Fibroblast of pulmonary artery (primary cell): ENCODE measurements around the gene RBMS3.
"Not testable (repeated sequence)": the region's sequence is repeated elsewhere in the genome, so short reads cannot be mapped to it uniquely, and the experiment has no call there.

Experiments
- DNase-seq: peaks from one replicate; pipeline ENCODE4 v3.0.0-alpha.2; 2010; ENCODE audit warnings: low read depth
- H3K4me3 ChIP-seq: replicated peaks from 2 replicates; pipeline ENCODE4 v1.5.1; 2011; ENCODE audit warnings: low read depth, mild to moderate bottlenecking, control low read depth, low read length, moderate library complexity
- TF ChIP-seq, protein P1 (sequence below): IDR thresholded peaks from 2 replicates; pipeline ENCODE4 v1.5.1; 2011; ENCODE audit warnings: mild to moderate bottlenecking, control low read depth, low read length, inconsistent platforms; ENCODE audit errors: missing control alignments

The RBMS3 gene

DNA sequence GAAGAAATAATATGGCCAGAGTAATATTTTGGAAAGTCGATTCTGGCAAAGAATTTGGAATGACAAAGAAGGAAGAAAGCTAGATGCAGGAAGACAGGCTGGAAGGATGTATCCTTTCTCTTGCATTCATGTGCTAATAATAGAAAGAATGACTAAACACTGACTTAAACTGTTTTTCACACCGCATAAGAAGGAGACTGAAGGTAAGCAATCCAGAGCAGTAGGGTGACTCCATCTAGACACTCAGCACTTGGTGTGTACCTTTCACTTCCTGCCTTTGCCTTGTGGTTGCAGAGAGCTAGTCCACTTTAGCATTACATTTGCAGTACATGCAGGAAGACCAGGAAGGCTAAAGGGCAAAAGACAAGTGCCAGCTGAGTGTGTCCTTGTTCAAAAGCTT is 234.6 kb downstream of the RBMS3 start:
- TF ChIP-seq, protein P1, sequence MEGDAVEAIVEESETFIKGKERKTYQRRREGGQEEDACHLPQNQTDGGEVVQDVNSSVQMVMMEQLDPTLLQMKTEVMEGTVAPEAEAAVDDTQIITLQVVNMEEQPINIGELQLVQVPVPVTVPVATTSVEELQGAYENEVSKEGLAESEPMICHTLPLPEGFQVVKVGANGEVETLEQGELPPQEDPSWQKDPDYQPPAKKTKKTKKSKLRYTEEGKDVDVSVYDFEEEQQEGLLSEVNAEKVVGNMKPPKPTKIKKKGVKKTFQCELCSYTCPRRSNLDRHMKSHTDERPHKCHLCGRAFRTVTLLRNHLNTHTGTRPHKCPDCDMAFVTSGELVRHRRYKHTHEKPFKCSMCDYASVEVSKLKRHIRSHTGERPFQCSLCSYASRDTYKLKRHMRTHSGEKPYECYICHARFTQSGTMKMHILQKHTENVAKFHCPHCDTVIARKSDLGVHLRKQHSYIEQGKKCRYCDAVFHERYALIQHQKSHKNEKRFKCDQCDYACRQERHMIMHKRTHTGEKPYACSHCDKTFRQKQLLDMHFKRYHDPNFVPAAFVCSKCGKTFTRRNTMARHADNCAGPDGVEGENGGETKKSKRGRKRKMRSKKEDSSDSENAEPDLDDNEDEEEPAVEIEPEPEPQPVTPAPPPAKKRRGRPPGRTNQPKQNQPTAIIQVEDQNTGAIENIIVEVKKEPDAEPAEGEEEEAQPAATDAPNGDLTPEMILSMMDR, result no peak
- peak; percentile 39 for DNase-seq
- no peak overlapping the region for H3K4me3 ChIP-seq

DNA sequence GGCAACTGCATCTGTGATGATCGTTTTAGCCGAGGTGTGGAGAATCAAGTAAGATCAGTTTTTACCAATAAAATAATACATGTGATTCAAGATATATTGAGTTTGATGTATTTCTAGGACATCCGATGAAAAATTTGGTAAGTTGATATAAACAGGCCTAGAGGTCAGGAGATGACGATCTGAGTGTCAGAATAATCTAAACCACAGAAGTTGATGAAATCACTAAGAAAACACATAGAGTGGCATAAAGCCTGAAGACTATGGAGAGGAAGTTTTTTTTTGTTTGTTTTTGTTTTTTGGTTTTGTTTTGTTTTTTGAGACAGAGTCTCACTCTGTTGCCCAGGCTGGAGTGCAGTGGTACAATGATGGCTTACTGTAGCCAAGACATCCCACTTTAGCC is 235.3 kb downstream of the RBMS3 start:
- H3K4me3 ChIP-seq, result no peak overlapping the region
- TF ChIP-seq, protein P1, result no peak
- DNase-seq, result no peak

DNA sequence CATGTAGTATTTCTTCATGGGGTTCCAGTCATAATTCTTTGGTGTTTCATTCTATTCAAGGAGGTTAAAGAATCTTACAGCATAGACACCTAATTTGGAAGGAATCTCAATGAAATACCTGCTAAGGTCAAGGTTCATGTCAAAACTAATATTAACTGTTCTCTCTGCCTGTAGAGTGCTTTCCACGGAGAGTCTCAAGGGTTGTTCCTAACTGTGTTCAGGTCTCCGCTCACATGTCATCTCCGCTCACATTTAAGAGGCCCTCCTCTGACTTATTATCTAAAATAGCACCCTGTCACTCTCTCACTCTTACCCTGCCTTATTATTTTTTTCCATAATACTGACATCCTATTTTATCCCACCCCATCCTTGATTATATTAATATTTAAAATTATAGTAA is 239.9 kb downstream of the RBMS3 start:
- DNase-seq, result no peak
- TF ChIP-seq, protein P1, result no peak
- no peak overlapping the region for H3K4me3 ChIP-seq

DNA sequence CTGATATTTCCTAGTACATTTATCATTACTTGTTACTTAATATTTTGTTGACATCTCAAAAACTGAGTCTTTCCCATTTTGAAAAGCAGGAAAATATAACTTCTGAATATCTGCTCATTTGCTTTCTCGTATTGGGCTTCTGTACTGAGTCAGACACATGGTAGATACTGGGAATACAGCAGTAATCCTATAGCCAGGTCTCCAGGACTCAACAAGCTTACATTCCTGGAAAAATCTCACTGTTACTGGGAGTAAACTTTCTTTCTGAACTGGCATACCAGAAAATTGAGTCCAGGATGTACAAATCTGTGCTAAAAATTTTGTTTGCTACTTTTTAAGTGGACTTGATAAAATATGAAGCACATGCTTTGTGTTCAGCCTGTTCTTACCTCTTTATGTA is 240.4 kb downstream of the RBMS3 start:
- no peak overlapping the region for H3K4me3 ChIP-seq
- DNase-seq, result no peak
- TF ChIP-seq, protein P1, result no peak

DNA sequence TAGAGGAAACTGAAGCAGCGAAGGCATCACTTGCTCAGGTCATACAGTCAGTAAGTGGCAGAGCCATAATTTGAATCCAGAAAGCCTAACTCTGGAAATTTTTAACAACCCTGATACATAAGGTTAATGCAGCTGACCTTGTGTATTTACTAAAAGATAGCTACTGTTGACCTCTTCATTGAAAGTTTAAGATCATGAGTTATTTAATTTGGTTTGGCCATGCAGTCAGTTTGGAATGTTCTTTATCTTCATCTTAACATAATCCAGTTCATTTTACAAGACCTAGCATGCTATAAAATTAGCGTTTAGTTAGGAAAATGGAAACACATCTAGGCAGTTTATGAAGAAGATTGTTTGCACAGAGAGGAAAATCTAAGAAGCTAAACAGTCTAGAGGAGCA is 240.9 kb downstream of the RBMS3 start:
- TF ChIP-seq, protein P1, result no peak
- DNase-seq, result no peak
- H3K4me3 ChIP-seq, result no peak overlapping the region

DNA sequence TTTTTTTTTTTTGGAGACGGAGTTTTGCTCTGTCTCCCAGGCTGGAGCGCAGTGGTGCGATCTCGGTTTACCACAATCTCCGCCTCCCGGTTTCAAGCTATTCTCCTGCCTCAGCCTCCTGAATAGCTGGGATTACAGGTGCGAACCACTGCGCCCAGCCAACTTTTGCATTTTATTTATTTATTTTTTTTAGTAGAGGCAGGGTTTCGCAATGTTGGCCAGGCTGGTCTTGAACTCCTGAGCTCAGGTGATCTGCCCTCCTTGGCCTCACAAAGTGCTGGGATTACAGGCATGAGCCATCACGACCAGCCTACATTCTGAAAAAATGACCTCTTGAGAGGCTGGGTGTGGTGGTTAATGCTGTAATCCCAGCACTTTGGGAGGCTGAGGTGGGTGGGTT is 243.6 kb downstream of the RBMS3 start:
- DNase-seq, H3K4me3 ChIP-seq: not testable (repeated sequence)

DNA sequence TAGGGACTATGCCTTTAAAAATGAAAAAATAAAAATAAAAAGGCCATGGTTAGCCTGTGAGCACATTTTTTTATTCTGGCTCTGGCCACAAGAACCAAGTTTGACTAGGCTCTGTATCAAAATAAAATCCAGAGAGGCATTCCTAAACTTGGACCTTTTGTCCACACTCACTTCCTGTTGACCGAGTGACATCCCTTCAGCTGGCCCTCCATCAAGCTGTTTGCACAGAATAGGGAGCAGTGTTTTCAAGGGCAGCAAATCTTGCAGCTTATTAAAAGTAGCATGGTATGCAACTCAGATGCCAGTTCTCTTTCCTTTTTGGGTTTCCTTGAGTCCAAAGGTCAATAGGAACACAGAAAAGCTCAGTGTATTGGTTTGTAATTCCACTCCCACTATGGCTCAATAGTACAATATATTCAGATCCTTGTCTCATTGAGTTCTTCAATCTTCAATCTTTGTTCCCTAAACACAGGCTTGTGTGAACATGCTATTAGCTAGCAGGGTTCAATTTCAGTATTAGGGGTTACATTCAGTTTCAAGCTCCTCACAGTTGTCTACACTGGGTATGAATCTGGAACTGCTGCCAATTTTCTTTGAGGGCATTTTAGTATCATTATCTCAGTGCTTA is 244.5 kb downstream of the RBMS3 start:
- H3K4me3 ChIP-seq, result no peak overlapping the region
- TF ChIP-seq, protein P1, result no peak
- peak; percentile 95 for DNase-seq
